ENCODE data around the gene POLR1A.

Gene POLR1A

DNA sequence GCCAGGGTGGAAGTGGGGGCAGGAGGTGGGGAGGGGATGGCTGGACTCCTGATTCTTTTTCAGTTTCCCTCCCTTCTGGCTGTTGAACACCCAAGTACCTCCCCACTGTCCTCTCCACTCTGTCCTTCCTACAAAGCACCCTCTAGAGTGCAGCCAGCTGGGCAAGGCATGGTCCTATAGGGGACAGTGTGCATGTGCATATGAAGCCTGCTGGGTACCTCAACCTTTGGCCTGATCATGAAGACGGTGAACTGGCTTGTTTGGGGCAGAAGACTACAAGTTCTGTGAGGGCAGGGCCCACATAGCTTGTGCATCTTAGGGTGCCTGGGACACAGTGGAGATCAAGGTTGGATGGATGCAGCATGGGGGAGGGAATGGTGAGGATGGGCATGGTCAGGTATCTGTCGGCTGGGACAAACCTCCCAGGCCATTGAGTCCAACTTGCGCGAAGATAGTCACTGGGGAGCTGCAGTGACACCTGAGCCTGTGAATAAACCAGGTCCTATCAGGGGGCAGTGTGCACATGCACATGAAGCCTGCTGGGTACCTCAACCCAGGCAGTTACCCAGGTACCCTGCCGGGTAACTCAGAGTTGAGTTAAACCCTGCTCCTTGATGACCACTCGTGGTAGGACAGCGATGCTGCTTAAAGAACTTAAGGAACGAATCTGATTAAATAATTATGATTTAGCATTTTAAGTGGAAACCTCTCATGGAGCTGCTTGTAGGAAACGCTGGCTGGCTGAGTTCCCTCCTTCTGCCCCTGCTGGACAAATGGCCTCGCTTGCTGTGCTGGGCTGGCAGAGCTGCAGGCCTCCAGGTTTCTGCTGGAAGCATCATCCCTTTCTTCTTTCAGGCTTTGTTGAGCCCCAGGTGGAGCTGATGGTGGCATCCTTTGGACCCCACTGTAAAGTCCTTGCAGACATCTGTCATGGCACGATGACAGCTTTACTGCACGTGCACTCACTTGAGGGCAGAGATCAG is 84.0 kb downstream of the POLR1A start:
- no peak for ATAC-seq
- DNase-seq = no peak

- ATAC-seq (no peak), DNase-seq (no peak)
These were observed 84.7 kb downstream of the POLR1A start for GRCh38 chr2:86020984-86021383.

- DNase-seq (no peak), ATAC-seq (no peak)
These were observed 86.6 kb downstream of the POLR1A start for GRCh38 chr2:86019121-86019520.

DNA sequence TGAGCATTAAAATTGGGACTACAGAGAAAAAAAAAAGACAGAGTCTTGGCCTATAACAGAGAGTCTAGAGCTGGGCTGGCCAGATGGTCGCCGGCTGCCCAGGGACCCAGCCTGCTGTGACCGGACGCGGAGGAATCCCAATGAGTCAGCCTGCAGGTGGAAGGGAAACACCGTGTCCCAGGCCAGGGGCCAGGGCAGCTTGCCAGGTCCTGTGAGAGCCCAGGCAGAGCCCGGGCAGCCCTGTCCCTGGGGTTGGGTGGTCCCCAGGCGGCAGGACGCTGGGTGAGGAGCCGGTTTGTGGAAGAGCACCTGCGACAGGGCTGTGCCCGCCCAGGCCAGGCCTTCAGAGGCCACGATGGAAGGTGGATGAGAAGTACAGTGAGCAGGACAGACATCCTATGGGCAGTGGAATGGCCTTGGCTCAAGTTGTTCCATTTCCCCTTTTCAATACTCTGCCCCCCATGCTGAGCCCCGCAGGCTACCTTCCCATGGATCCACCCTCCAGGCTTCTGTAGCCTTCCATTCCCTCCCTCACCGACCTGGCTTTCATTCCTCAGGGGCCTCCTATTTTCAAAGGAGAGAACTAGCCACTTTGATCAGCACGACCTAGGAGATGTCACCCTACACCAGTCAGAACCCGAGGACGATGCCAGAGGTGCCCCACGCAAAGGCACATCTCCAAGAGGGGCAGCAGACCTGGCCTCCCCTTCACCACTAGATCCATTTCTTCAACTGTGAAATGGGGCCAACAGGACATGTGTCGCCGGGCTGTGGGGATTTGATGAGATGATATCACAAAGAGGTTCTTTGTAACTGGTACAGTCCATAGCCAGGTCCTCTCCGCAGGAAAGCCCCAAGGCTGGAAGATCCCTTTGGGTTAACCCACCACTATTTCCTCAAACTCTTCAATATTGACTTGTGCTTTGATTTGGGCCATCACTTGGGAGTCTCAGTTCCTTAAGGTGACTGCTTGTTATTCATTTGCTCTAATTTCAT is 87.5 kb downstream of the POLR1A start:
- no peak for DNase-seq
- peak; percentile 15 for ATAC-seq

DNA sequence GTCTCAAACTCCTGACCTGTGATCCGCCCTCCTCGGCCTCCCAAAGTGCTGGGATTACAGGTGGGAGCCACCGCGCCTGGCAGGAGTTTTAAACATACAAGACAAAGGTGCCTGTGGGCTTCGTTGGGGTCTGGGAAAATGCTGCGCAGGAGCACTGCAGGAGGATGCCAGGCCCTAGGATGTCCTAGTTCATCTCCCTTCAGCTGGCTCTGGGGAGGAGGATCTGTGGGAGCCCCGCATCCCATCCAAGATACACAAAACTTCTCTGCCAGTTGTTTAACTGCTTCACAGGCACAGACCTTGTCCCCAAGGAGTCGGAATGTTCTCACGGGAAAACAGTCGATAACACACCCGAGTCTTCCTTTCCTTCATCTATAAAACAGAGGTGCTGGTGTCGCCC is 89.1 kb downstream of the POLR1A start:
- DNase-seq (no peak), ATAC-seq (no peak)

- ATAC-seq = no peak
- no peak for DNase-seq
These were observed 90.0 kb downstream of the POLR1A start for GRCh38 chr2:86015699-86016098.

DNA sequence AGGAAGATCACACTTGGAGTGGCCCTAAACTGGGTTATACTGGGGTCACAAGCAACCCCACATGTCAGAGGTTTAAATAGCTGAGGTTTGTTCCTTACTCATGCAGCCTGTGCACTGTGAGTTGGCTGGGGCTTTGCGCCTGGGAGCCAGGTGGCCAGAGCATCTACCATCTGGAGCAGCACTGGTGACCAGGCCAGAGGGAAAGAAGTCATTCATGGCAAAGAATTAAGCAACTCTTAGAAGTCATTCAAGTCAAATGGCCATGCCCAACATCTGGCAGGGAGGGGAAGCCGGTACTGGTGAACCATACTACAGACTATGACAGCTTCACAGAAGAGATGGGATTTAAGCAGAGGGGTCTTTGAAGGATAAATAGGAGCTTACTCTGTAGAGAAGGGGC is 90.7 kb downstream of the POLR1A start:
- no peak for ATAC-seq
- DNase-seq = no peak

- DNase-seq (no peak), ATAC-seq (no peak)
These were observed 91.2 kb downstream of the POLR1A start for GRCh38 chr2:86014493-86014892.

DNA sequence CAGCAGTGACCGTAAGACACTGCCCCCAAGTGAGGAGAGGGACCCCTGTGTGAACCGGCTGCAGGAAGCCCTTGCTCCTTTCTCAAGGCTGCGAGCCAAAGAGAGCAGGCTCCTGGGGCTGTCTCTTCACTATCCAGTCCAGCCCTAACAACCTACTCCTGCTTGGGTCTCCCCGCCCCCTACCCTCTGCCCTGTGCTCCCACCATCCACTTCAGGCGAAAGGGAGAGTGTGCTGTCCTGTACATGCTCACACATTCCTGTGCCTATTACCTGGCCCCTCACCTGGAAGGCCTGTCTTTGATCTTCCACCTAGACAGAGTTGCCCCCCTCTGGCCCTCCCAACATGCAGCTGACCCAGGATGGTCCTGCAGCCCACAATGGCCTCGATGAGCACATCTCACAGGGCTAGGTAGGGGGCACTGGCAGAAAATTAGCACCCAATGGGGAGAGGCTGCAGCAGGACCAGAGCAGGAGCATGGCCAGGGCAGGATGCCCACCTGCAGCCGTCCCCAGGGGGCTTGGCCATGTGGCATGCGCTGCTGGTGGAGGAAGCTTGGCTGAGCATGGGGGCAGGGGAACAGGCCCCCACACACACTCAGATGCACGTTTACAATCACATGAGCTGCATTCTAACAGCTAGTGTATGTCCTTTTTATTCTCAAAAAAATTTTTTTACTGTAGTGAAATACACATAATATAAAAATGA is 93.5 kb downstream of the POLR1A start:
- ATAC-seq (no peak), DNase-seq (no peak)

DNA sequence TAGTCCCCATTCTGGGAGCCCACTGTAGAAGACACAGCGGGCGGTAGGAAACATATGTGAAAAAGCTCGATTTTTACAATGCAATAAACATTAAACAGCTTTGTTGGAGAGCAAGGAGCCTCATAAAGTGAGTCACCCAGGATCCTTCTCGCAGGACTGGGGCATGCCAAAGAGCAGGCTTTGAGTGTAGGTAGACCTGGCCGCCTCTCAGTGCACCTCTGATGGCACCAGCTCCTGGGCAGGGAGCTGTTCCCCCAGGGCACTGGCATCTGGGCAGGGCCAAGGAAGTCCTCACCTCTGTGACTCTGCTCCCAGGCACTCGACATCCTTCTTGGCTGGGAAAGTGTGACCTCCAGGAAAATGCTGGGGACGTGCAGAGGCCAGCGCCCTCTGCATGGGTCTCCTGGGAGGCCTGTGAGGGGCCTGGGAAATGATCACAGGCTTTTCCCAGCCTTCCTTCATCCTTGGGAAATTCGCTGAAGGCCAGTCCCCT is 94.2 kb downstream of the POLR1A start:
- ATAC-seq (no peak), DNase-seq (no peak)

DNA sequence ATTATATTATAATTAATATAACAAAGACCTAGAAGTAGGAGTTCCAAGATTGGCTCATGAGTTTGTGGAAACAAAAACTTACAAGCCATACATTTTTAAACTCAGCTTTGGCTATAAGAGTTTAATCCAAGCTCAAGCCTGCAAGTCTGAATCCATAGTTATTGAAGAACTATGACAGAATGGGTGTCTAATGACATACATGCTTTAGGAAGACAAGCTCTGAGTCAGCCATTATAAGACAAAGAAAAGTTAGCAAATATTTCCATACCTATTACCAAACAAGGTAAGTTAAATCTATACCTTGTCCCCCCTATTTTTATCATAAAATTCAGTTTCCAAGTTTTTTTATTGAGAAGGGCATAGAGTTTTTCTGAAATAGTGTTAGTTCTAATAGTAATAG is 95.6 kb downstream of the POLR1A start:
- no peak for ATAC-seq
- no peak for DNase-seq

DNA sequence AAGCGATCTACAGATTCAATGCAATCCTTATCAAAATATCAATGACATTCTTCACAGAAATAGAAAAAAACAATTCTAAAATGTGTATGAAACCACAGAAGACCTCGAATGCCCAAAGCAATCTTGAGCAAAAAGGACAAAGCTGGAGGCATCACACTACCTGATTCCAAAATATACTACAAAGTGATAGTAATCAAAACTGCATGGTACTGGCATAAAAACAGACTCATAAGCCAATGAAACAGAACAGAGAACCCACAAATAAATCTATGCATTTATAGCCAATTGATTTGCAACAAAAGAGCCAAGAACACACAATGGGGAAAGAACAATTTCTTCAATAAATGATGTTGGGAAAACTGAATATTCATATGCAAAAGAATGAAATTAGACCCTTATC is 99.2 kb downstream of the POLR1A start:
- no peak for ATAC-seq
- no peak for DNase-seq

DNA sequence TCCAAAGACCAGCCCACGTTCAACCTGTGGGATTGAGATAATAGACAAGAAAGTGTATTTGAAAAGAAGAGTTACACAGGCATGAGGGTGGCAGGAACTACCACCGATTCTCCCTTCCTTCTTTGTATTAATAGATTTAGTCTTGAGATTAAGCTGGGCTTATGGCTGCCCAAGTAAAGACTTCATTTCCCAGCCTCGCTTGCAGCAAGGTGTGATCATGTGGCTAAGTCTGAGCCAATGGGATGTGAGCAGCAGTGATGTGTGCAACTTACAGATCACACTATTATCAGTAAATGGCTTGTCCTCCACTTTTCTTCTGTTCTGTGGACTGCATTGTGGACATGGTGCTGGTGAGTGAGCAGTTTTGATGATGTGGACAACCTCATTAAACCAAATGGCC is 101.7 kb downstream of the POLR1A start:
- DNase-seq (no peak), ATAC-seq (no peak)

- ATAC-seq = no peak
- DNase-seq = no peak
These were observed 102.6 kb downstream of the POLR1A start for GRCh38 chr2:86003104-86003503.

DNA sequence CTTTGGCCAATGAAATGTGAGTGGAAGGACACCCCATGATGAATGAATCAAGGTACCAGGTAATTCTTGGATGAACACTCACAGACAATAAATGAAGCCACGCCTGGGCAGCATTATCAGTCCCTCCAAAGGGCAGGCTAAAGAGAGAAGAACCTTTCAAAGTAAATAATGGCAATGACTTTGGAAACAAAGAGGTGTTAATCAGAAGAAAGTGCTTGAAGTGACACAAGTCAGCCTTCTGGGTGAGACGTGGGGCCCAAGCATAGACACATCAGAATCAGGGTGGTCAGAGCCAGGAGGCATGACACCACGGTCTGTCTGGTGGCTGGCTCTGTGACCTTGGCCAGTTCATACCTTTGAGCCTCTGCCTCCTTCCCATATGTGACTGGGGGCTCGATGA is 103.3 kb downstream of the POLR1A start:
- ATAC-seq (no peak), DNase-seq (no peak)

DNA sequence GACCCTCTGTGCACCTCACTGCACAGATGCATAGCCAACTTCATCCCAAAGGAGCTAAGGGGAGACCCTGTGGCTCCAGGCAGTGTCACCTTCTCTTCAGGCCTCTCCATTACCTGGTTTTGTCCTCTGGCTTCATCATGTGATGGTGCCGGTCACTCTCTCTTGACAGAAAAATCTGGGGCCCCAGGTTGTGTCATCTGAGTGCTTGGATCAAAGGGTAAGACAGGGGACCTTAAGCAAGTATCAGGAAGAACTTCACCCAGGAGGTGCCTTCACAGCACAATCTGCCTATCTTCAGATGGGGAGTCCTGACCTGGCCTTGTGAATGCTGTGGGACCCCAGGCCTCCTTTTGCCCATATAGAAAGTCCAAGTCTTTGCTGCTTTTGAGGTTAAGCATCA is 104.4 kb downstream of the POLR1A start:
- DNase-seq = no peak
- no peak for ATAC-seq

DNA sequence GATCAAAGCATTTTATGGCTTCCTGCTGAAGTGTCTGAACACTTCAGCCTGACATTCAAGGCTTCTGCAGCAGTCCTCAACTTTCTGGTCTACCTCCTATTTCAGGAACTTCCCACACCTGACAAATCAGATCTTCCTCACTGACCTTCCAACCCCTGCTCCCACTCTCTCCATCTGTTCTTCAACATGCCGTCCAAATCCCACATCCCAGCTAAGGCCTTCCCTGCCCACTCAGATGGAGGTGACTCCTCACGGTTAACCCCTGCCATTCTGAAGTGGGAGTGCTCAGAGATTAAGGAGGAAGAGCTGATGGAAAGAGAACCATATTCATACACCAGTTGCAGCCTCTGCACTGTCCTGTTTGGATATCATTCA is 104.8 kb downstream of the POLR1A start:
- ATAC-seq (no peak), DNase-seq (no peak)

DNA sequence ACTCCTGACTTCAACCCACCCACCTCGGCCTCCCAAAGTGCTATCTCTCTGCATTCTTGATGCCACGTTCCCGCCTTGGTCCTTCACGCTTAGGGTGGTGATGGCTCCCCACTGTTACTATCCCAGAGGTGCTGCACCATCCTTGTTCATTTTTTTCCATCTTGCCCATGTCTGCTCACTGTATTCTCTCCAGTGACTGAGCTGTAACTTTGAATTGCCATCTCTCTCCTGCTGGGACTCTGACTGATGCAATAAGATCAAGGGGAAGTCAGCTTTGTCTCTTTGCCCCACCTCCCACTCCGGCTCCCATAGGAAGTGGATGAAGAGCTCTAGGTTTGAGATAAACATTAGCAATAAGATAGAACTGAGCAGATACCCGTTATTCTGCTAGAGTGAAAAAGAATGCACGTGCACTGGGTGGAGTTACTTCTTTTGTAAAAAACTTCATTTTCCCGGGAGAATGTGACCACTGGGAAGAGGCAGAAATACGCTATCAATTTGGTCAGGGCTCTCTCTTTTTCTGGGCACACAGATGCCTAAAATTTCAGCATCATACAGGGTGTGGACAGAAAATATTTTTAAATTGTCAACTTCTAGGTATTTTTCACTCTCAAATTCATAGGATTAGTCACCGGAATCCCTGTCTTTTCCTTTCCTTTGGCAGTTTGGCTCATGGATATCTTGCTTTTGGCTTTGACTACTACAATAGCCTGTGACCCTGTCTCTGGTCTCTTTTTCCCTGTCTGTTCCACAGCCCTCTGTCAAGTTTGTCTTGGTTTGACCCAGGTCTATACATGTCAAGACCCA is 105.4 kb downstream of the POLR1A start:
- ATAC-seq (no peak), DNase-seq (no peak)

GRCh38 chr2:85999061-85999831 is 106.4 kb downstream of the POLR1A start:
- DNase-seq (peak; percentile 49), ATAC-seq (peak; percentile 81)
